ENCODE data around the gene LRRC3C. TPM values are rescaled to one million over a fixed set of nuclear protein-coding genes. Genes with fewer than 3 reads are reported as not detected.

Gene LRRC3C
- polyA plus RNA-seq, 1 donor from 2014 or later = not detected

DNA sequence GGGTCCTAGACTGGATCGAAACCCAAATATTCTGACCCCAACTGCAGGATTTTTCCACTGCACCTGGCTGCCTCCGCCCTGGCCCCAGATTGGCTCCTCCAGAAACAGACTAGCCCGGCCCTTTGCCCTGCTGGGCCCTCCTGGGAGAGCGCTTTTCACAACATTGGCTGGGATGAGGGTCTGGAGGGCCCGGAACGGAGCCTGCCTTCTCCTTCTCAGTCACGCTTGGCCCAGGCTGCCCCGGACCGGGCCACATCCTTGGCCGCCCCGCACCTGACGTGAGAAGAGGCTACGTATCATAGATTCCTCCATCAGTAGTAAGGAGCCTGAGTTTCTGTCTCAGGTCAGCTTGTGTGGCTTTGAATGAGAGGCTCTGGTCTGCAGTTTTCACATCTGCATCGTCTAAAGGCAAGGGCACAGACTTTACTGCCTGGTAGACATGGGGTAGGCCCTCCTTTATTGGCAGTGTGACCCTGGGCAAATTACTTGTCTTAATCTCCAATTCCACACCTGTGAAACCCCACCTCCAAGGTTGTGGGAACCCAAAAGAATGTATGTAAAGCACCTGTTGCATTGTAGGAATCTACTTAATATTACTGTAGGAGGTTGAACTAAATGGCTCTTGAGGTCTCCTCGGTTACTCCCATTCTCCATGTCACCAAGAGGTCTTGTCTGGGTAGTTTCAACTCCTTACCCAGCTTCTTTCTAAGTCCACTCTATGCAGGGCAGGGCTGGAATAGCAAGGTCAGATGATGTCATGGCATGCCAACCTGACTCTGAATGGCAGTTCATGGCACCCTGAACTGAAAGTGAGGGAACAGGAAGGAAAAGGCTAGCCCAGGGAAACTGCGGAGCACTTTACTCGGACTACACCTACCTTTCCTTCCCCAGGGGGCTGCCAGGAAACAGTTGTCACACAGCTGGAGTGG lies 661 bp downstream of the LRRC3C start (continued):
- no peak for TF ChIP-seq SMC3 (conservative IDR thresholded peaks at IDR 0.05; ENCODE audit: poor library complexity)

DNA sequence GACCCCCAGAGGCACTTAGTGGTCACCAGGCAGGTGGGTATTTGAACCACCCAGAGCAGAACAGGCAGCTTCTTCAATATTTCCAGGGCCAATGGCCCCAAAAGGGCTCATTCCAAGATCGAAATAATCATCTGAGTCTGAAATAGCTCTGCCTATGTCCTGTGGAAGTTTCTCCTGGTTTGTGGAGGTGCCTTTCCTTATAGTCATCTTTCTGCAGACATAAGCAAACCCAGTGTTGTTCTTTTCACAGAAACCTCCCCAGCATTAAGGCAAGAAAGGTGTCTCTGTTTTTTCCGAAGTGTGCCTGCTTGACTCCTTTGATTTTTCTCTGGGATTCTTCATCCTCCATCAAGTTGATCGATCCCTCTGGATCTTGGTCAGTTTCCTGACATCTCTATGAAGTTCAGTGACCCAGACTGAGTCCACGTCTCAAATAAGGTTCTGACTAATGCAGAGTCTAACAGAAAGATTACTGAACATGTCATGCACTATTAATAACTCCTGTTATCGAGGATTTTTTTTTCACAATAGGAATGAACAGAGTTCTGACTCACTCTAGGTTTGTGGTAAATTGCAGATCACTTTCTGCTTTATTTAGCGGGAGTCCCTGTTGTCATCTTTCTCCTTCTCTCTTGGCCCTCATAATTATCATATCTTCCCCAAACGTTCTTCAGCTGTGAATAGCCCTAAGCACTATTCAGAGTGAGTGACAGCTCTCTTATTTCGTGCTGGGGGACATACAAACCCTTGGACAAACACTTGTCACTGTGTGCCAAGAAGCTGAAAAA lies 1.5 kb downstream of the LRRC3C start:
- peaks cover 15% of the 10 kb centered on the region for H3K79me2 ChIP-seq (replicated peaks; ENCODE audit: insufficient read depth, low read length)
- no peak overlapping the region for H3K4me3 ChIP-seq (ENCODE audit: low read length)
- H3K36me3 ChIP-seq (ENCODE audit: insufficient read depth, low read length) = no peaks in the 10 kb centered on the region
- no peaks in the 10 kb centered on the region for H3K27me3 ChIP-seq (ENCODE audit: insufficient read depth, low read depth, low read length)
- no peak overlapping the region for H3K9ac ChIP-seq (ENCODE audit: low read length)
- no peaks in the 10 kb centered on the region for H3F3A ChIP-seq (ENCODE audit: insufficient read depth, low read length, poor library complexity, severe bottlenecking)
- no peak overlapping the region for H2AFZ ChIP-seq (ENCODE audit: low read depth, low read length)
- no peaks in the 10 kb centered on the region for H4K20me1 ChIP-seq (ENCODE audit: insufficient read depth)
- H3K9me2 ChIP-seq (ENCODE audit: insufficient read depth, low read length) = no peaks in the 10 kb centered on the region
- TF ChIP-seq, protein P1, sequence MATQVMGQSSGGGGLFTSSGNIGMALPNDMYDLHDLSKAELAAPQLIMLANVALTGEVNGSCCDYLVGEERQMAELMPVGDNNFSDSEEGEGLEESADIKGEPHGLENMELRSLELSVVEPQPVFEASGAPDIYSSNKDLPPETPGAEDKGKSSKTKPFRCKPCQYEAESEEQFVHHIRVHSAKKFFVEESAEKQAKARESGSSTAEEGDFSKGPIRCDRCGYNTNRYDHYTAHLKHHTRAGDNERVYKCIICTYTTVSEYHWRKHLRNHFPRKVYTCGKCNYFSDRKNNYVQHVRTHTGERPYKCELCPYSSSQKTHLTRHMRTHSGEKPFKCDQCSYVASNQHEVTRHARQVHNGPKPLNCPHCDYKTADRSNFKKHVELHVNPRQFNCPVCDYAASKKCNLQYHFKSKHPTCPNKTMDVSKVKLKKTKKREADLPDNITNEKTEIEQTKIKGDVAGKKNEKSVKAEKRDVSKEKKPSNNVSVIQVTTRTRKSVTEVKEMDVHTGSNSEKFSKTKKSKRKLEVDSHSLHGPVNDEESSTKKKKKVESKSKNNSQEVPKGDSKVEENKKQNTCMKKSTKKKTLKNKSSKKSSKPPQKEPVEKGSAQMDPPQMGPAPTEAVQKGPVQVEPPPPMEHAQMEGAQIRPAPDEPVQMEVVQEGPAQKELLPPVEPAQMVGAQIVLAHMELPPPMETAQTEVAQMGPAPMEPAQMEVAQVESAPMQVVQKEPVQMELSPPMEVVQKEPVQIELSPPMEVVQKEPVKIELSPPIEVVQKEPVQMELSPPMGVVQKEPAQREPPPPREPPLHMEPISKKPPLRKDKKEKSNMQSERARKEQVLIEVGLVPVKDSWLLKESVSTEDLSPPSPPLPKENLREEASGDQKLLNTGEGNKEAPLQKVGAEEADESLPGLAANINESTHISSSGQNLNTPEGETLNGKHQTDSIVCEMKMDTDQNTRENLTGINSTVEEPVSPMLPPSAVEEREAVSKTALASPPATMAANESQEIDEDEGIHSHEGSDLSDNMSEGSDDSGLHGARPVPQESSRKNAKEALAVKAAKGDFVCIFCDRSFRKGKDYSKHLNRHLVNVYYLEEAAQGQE (IDR thresholded peaks at IDR 0.05; ENCODE audit: borderline replicate concordance) = no peak
- TF ChIP-seq POLR2AphosphoS5 (IDR thresholded peaks at IDR 0.05) = no peak
- no peak for TF ChIP-seq TAF1 (IDR thresholded peaks at IDR 0.05; ENCODE audit: low read depth)
- no peak for TF ChIP-seq EP300 (conservative IDR thresholded peaks at IDR 0.05; ENCODE audit: poor library complexity, severe bottlenecking)
- TF ChIP-seq SMC3 (conservative IDR thresholded peaks at IDR 0.05; ENCODE audit: poor library complexity) = no peak
- TF ChIP-seq, protein P2, sequence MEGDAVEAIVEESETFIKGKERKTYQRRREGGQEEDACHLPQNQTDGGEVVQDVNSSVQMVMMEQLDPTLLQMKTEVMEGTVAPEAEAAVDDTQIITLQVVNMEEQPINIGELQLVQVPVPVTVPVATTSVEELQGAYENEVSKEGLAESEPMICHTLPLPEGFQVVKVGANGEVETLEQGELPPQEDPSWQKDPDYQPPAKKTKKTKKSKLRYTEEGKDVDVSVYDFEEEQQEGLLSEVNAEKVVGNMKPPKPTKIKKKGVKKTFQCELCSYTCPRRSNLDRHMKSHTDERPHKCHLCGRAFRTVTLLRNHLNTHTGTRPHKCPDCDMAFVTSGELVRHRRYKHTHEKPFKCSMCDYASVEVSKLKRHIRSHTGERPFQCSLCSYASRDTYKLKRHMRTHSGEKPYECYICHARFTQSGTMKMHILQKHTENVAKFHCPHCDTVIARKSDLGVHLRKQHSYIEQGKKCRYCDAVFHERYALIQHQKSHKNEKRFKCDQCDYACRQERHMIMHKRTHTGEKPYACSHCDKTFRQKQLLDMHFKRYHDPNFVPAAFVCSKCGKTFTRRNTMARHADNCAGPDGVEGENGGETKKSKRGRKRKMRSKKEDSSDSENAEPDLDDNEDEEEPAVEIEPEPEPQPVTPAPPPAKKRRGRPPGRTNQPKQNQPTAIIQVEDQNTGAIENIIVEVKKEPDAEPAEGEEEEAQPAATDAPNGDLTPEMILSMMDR (IDR thresholded peaks at IDR 0.05; ENCODE audit: poor library complexity, severe bottlenecking) = no peak
- TF ChIP-seq EZH2 (IDR thresholded peaks at IDR 0.05; ENCODE audit: borderline replicate concordance, insufficient read depth, low read length, poor library complexity, severe bottlenecking) = no peak
- no peak for TF ChIP-seq RAD21 (conservative IDR thresholded peaks at IDR 0.05)
- no peak for TF ChIP-seq MXI1 (conservative IDR thresholded peaks at IDR 0.05; ENCODE audit: poor library complexity, severe bottlenecking)
- no peak overlapping the region for H3K4me2 ChIP-seq (ENCODE audit: low read length)
- no peaks in the 10 kb centered on the region for H3K9me3 ChIP-seq (ENCODE audit: low read length)
- no peak overlapping the region for H3K27ac ChIP-seq (ENCODE audit: low read length)

Data from neural cell (in vitro differentiated cells).